ENCODE data around the gene TNFSF9. TPM values are rescaled to one million over a fixed set of nuclear protein-coding genes. Genes with fewer than 3 reads are reported as not detected.

The TNFSF9 gene
- total and polyA plus RNA-seq, 11 donors, result 0.08 to 0.77 (median 0.22) TPM; not detected in 5

DNA sequence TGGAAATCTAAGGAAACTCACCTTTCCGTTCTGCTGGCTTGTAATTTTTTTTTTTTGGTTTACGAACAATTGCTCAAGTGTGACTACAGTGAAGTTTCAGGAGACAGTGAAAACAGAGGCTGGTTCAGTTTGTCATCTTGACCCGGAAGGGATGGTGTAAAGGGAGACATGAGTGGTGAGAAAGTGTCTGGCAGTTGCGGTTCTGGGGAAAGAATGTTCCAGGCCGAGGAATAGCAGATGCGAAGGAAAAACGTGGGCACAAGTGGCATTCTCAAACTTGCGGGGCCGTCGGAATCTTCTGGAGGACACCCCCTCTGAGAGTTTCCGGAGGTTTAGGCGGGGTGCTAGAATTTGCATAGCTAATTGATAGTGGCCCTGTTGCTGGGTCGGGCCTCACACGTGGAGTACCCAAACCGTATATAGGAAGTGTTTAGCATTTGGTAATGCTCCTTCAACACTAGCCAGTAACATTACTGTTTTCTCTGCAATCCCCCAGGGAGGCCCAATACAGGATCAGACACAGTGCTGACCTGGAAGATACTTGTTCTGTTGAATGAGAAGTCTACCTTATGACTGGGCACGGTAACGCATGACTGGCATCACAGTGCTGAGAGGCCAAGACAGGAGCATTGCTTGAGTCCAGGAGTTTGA is 2.8 kb upstream of the TNFSF9 start:
- no peak for TF ChIP-seq POLR2A (IDR thresholded peaks at IDR 0.05)
- TF ChIP-seq, protein P1, sequence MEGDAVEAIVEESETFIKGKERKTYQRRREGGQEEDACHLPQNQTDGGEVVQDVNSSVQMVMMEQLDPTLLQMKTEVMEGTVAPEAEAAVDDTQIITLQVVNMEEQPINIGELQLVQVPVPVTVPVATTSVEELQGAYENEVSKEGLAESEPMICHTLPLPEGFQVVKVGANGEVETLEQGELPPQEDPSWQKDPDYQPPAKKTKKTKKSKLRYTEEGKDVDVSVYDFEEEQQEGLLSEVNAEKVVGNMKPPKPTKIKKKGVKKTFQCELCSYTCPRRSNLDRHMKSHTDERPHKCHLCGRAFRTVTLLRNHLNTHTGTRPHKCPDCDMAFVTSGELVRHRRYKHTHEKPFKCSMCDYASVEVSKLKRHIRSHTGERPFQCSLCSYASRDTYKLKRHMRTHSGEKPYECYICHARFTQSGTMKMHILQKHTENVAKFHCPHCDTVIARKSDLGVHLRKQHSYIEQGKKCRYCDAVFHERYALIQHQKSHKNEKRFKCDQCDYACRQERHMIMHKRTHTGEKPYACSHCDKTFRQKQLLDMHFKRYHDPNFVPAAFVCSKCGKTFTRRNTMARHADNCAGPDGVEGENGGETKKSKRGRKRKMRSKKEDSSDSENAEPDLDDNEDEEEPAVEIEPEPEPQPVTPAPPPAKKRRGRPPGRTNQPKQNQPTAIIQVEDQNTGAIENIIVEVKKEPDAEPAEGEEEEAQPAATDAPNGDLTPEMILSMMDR (IDR thresholded peaks at IDR 0.05), result no peak
- Histone ChIP-seq H3K27ac (no peak overlapping the region), H3K27me3 (peaks cover 4 to 26% (median 16%) of the 10 kb centered on the region in 9 donors), H3K4me3 (no peak overlapping the region), H3K4me1 (peaks cover 0 to 46% (median 32%) of the 10 kb centered on the region in 12 donors), H3K36me3 (no peaks in the 10 kb centered on the region), H3K9me3 (no peaks in the 10 kb centered on the region)
- WGBS, 4 donors, result 55 to 72% (median 68%) methylated on average over 17 of the region's 17 CpGs
- intact Hi-C loops (cut with DNase I), result loop anchor here in 2 of 10 donors (5.0 to 10.0 kb wide), 2 partner anchors 79 to 217 kb away; no protein-coding TSS in a partner anchor
- DNase-seq (no peak), ATAC-seq (no peak)

DNA sequence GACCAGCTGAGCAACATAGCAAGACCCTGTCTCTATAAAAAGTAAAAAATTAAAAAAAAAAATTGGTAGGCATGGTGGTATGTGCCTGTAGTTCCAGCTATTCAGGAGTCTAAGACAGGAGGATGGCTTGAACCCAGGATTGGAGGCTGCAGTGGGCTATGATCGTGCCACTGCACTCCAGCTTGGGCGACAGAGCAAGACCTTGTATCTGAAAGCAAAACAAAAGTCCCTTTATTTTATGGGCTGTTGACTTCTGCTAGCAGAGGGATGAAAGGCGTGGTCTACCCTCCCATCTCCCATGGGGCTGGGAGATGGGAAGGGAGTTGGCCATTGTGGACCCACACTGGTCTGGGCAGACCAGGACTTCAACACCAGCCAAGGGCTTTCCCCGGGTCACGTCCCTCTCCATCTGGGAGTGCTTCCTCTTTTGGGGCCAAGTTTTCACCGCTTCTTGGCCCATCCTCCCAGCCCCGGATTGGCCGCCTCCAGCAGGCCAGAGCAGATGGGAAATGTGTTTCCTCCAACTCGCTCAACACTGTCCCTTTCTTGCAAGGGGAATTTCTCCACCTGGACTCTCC is 2.2 kb upstream of the TNFSF9 start:
- Histone ChIP-seq H3K27ac (no peak overlapping the region), H3K4me1 (peaks cover 0 to 46% (median 32%) of the 10 kb centered on the region in 12 donors)
- DNase-seq, result peak; percentile 60 to 84 (median 74)

DNA sequence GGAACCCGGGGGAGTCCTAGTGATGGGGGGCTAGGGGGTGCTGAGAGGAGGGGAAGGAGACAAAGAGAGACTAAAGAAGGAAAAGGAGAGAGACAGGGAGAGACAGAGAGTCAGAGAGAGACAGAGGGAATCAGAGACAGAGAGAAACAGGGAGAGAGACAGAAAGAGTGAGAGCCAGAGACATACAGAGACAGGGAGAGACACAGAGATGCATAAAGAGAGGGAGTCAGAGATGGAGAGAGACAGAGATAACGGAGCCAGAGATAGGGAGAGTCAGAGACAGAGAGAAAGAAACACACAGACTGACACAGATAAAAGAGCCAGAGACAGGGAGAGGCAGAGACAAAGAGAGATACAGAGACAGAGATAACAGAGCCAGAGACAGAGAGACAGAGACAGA is 1.5 kb upstream of the TNFSF9 start:
- TF ChIP-seq POLR2A (IDR thresholded peaks at IDR 0.05), result no peak
- TF ChIP-seq, protein P1 (IDR thresholded peaks at IDR 0.05), result no peak
- WGBS, 4 donors, result 45 to 55% (median 51%) methylated on average over 2 of the region's 2 CpGs
- Histone ChIP-seq H3K27me3 (peaks cover 4 to 24% (median 16%) of the 10 kb centered on the region in 9 donors), H3K9me3 (no peaks in the 10 kb centered on the region), H3K36me3 (no peaks in the 10 kb centered on the region), H3K4me1 (peaks cover 0 to 46% (median 32%) of the 10 kb centered on the region in 12 donors), H3K4me3 (no peak overlapping the region), H3K27ac (no peak overlapping the region)
- DNase-seq (no peak), ATAC-seq (no peak)
- intact Hi-C loops (cut with DNase I), result loop anchor here in 2 of 10 donors (5.0 to 10.0 kb wide), 2 partner anchors 78 to 215 kb away; no protein-coding TSS in a partner anchor

More for the DNA sequence above, 2.2 kb upstream of the TNFSF9 start:
- WGBS, 4 donors, result 17 to 27% (median 23%) methylated on average over 9 of the region's 9 CpGs
- TF ChIP-seq, protein P1 (IDR thresholded peaks at IDR 0.05), result no peak
- Histone ChIP-seq H3K36me3 (no peaks in the 10 kb centered on the region), H3K9me3 (no peaks in the 10 kb centered on the region), H3K4me3 (no peak overlapping the region), H3K27me3 (peaks cover 4 to 24% (median 16%) of the 10 kb centered on the region in 9 donors)
- intact Hi-C loops (cut with DNase I), result loop anchor here in 2 of 10 donors (5.0 to 10.0 kb wide), 2 partner anchors 79 to 216 kb away; no protein-coding TSS in a partner anchor
- peak; percentile 55 to 79 (median 71) for ATAC-seq

DNA sequence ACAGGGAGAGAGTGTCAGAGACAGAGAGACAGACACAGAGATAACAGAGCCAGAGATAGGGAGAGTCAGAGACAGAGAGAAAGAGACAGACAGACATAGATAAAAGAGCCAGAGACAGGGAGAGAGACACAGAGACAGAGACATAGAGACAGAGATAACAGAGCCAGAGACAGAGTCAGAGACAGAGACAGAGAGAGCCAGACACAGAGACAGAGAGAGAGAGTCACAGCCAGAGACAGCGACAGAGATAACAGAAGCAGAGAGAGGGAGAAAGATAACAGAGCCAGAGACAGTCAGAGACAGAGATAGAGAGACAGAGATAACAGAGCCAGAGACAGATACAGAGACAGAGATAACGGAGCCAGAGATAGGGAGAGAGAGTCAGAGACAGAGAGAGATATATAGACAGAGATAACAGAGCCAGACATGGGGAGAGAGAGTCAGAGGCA is 865 bp upstream of the TNFSF9 start:
- no peaks in the 10 kb centered on the region for H3K36me3 ChIP-seq
- H3K27me3 ChIP-seq, result peaks cover 8 to 30% (median 16%) of the 10 kb centered on the region in 9 donors
- TF ChIP-seq POLR2A (IDR thresholded peaks at IDR 0.05), result no peak
- TF ChIP-seq, protein P1 (IDR thresholded peaks at IDR 0.05), result no peak
- H3K4me3 ChIP-seq, result peak overlapping the region in 11 of 12 donors; percentile 33 to 72 (median 55)
- intact Hi-C loops (cut with DNase I), result loop anchor here in 2 of 10 donors (5.0 to 10.0 kb wide), 2 partner anchors 77 to 215 kb away; no protein-coding TSS in a partner anchor
- DNase-seq, result no peak
- peaks cover 0 to 46% (median 29%) of the 10 kb centered on the region in 12 donors for H3K4me1 ChIP-seq
- no peaks in the 10 kb centered on the region for H3K9me3 ChIP-seq
- ATAC-seq, result no peak
- peak overlapping the region in 4 of 12 donors; percentile 44 to 70 (median 61) for H3K27ac ChIP-seq
- 58 to 64% (median 62%) methylated on average over 2 of the region's 2 CpGs for WGBS, 4 donors

Data from heart left ventricle (tissue), 16 donors.